Endothelial cell of umbilical vein (primary cell): ENCODE results near the gene KDM5B. TPM values are rescaled to one million over a fixed set of nuclear protein-coding genes. Genes with fewer than 3 reads are reported as not detected.
"Not testable (repeated sequence)": the region's sequence is repeated elsewhere in the genome, so short reads cannot be mapped to it uniquely, and the experiment has no call there.

Experiments used
- BruUV-seq: library from RNA; stranded (reverse); fragments of 400-500 nt; replicated peaks from 2 replicates; lab custom pipeline; 2021; lab: Mats Ljungman, UMichigan
- CTCF ChIA-PET: fragments of 300-600, 350-600 bp; sonication (Branson Sonifier 250); formaldehyde crosslinking; loops from one replicate; lab custom pipeline; 2021; ENCODE audit warnings: antibody characterized with exemption, inconsistent platforms; lab: Charles Lee
- POLR2A ChIA-PET: fragments of 300-600, 350-600 bp; sonication (Branson Sonifier 250); formaldehyde crosslinking; loops from one replicate; lab custom pipeline; 2021; ENCODE audit warnings: antibody characterized with exemption, inconsistent platforms; lab: Charles Lee
- DNase-seq: peaks from one replicate; pipeline ENCODE4 v3.0.0-alpha.2; 2011; ENCODE audit warnings: low read depth, low spot score
- FAIRE-seq: peaks from 2 replicates; lab custom pipeline; 2011; peaks lifted over from hg19 to GRCh38; lab: Jason Lieb, UNC
- H2AFZ ChIP-seq: 2 replicates; pipeline ENCODE4 v1.6.0; 2012; ENCODE audit warnings: low read depth, low read length, control low read depth, inconsistent platforms
- H3K27ac ChIP-seq: 2 replicates; pipeline ENCODE4 v1.5.1; 2011; ENCODE audit warnings: low read depth, mild to moderate bottlenecking, control low read depth, low read length, moderate library complexity; ENCODE audit not compliant: insufficient read depth
- H3K27me3 ChIP-seq, 2 experiments: 2 replicates each; pipeline versions ENCODE4 v1.6.0 to v1.6.1; 2011; ENCODE audit warnings: low read length in 2 of 2, mixed read lengths in 1 of 2; ENCODE audit not compliant: control insufficient read depth in 2 of 2, insufficient read depth in 2 of 2
- H3K36me3 ChIP-seq, 2 experiments: 2 replicates in 1 of 2; 3 replicates in 1 of 2; pipeline ENCODE4 v1.5.1; 2011; ENCODE audit warnings: low read length in 2 of 2, mild to moderate bottlenecking in 1 of 2, moderate library complexity in 1 of 2; ENCODE audit not compliant: control insufficient read depth in 2 of 2, insufficient read depth in 2 of 2; ENCODE audit errors: extremely low read depth in 1 of 2
- H3K4me1 ChIP-seq: 3 replicates; pipeline ENCODE4 v1.5.1; 2011; ENCODE audit warnings: mild to moderate bottlenecking, low read length; ENCODE audit not compliant: control insufficient read depth, insufficient read depth; ENCODE audit errors: extremely low read depth
- H3K4me2 ChIP-seq: 2 replicates; pipeline ENCODE4 v1.6.1; 2011; ENCODE audit warnings: low read length, control low read depth, mixed read lengths; ENCODE audit not compliant: insufficient read depth
- H3K4me3 ChIP-seq, 3 experiments: fragments of 200-600 bp in 1 of 3; sonication (generic), shearing (Covaris generic) in 1 of 3; replicated peaks in 1 of 3; 2 replicates each; pipeline ENCODE4 v1.5.1; 2011 to 2016; ENCODE audit warnings: control low read depth in 3 of 3, low read length in 3 of 3, mild to moderate bottlenecking in 2 of 3, inconsistent platforms in 1 of 3, low read depth in 1 of 3, moderate library complexity in 1 of 3; ENCODE audit not compliant: insufficient read depth in 1 of 3
- H3K79me2 ChIP-seq: 2 replicates; pipeline ENCODE4 v1.6.0; 2012; ENCODE audit warnings: low read length, inconsistent platforms; ENCODE audit not compliant: control insufficient read depth, insufficient read depth
- H3K9ac ChIP-seq: replicated peaks from 2 replicates; pipeline ENCODE3; 2011; ENCODE audit warnings: low read length, control low read depth; ENCODE audit not compliant: insufficient read depth; ENCODE audit errors: extremely low read depth
- H3K9me1 ChIP-seq: replicated peaks from 3 replicates; pipeline ENCODE4 v1.6.0; 2011; ENCODE audit warnings: mild to moderate bottlenecking, low read length; ENCODE audit not compliant: control insufficient read depth, insufficient read depth; ENCODE audit errors: extremely low read depth
- H3K9me3 ChIP-seq: replicated peaks from 2 replicates; pipeline ENCODE4 v1.5.1; 2012; ENCODE audit warnings: low read length, inconsistent platforms; ENCODE audit not compliant: control insufficient read depth, insufficient read depth
- H4K20me1 ChIP-seq: replicated peaks from 2 replicates; pipeline ENCODE3; 2011; ENCODE audit warnings: mild to moderate bottlenecking, low read length; ENCODE audit not compliant: control insufficient read depth, insufficient read depth; ENCODE audit errors: extremely low read depth
- FOS ChIP-seq: IDR thresholded peaks from 2 replicates; pipeline ENCODE4 v1.6.1; 2011; ENCODE audit warnings: mild to moderate bottlenecking, low read length, moderate library complexity, borderline replicate concordance; ENCODE audit not compliant: insufficient read depth
- GATA2 ChIP-seq: IDR thresholded peaks from 2 replicates; pipeline ENCODE4 v1.7.0; 2011; ENCODE audit warnings: low read depth, mild to moderate bottlenecking, moderate library complexity, mixed read lengths, low read length; ENCODE audit not compliant: insufficient read length, insufficient read depth
- MAX ChIP-seq: IDR thresholded peaks from 2 replicates; pipeline ENCODE4 v1.6.1; 2011; ENCODE audit not compliant: insufficient read depth, insufficient read length
- MYC ChIP-seq: IDR thresholded peaks from one replicate; pipeline ENCODE4 v1.6.1; 2011; ENCODE audit warnings: mild to moderate bottlenecking, low read depth, low read length
- POLR2AphosphoS5 ChIP-seq: IDR thresholded peaks from 2 replicates; pipeline ENCODE4 v1.6.1; 2012; ENCODE audit warnings: low read depth, mild to moderate bottlenecking, control low read depth, low read length, moderate library complexity; ENCODE audit not compliant: insufficient read depth
- dilution Hi-C: fragments of 300-500 bp; cut with MboI; formaldehyde crosslinking; loops from one replicate; pipeline ENCODE4 v1.15.0; 2019; ENCODE audit warnings: low sequenced_read_pairs; ENCODE audit not compliant: extremely low pct_ligation_motif_present
- intact Hi-C: fragments of 100-400 bp; cut with micrococcal nuclease; formaldehyde crosslinking; loops from one replicate; pipeline ENCODE4 v1.10.0; 2022
- polyA plus RNA-seq, 4 experiments: library from polyadenylated mRNA; depleted of rRNA in 3 of 4; stranded (reverse) in 3 of 4; unstranded in 1 of 4; fragments of >200 nt; gene quantifications; 2 replicates each; pipeline versions ENCODE4 v1.2.1 to v1.2.3, GENCODE V29; 2011 to 2012; ENCODE audit warnings: missing spikeins in 1 of 4
- total RNA-seq: library from RNA; stranded (reverse); gene quantifications from 2 replicates; pipeline ENCODE4 v1.2.3, GENCODE V29; 2021
- TF ChIP-seq, protein P1 (sequence below), 2 donors: IDR thresholded peaks; 1 replicate in 1 of 2; 2 replicates in 1 of 2; pipeline ENCODE4 v1.5.1; 2011; ENCODE audit warnings: low read length in 2 of 2, mild to moderate bottlenecking in 2 of 2, moderate library complexity in 2 of 2, control low read depth in 1 of 2, inconsistent platforms in 1 of 2, low read depth in 1 of 2; ENCODE audit not compliant: insufficient read depth in 1 of 2; ENCODE audit errors: extremely low read depth in 1 of 2

KDM5B gene
- total and polyA plus RNA-seq, 2 donors (not counting 3 experiments of a cell fraction or from before 2014, with no cell fraction given): 25.2 to 65.5 TPM

DNA sequence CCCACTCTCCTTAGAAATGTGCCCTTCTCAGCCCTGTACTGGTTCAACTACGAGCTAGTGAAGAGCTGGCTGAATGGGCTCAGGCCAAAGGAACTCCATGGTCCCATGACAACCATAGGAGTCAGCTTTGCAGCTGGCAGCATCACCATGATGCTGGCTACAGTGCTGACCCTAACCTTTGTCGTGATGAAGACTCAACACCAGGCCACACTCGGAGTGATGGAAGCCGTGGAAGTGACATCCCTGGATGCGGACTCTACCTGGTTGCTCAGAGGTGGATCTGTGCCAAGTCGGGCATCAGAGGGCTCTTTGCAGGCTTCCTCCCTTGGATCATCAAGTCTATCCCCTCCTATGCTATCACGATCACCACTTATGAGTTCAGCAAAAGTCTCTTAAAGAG lies 11.6 kb downstream of the KDM5B start:
- DNase-seq (no peak), FAIRE-seq (no peak)
- no TSS peak for BruUV-seq
- H3K36me3 ChIP-seq: peaks cover 0 to 2% of the 10 kb centered on the region in 2 experiments
- peaks cover 12% of the 10 kb centered on the region for H4K20me1 ChIP-seq
- H3K4me3 ChIP-seq: no peak overlapping the region
- H3K4me1 ChIP-seq: peaks cover 2% of the 10 kb centered on the region
- no peak overlapping the region for H3K9ac ChIP-seq
- H3K4me2 ChIP-seq: no peak overlapping the region
- H3K27ac ChIP-seq: no peak overlapping the region
- dilution Hi-C loops: no loop called here
- peaks cover 54% of the 10 kb centered on the region for H3K79me2 ChIP-seq
- TF ChIP-seq FOS (no peak), MYC (no peak), GATA2 (no peak), MAX (no peak), POLR2AphosphoS5 (no peak)
- TF ChIP-seq, protein P1, sequence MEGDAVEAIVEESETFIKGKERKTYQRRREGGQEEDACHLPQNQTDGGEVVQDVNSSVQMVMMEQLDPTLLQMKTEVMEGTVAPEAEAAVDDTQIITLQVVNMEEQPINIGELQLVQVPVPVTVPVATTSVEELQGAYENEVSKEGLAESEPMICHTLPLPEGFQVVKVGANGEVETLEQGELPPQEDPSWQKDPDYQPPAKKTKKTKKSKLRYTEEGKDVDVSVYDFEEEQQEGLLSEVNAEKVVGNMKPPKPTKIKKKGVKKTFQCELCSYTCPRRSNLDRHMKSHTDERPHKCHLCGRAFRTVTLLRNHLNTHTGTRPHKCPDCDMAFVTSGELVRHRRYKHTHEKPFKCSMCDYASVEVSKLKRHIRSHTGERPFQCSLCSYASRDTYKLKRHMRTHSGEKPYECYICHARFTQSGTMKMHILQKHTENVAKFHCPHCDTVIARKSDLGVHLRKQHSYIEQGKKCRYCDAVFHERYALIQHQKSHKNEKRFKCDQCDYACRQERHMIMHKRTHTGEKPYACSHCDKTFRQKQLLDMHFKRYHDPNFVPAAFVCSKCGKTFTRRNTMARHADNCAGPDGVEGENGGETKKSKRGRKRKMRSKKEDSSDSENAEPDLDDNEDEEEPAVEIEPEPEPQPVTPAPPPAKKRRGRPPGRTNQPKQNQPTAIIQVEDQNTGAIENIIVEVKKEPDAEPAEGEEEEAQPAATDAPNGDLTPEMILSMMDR (IDR thresholded peaks at IDR 0.05; ENCODE audit: extremely low read depth in 1 of 2, insufficient read depth in 1 of 2, low read depth in 1 of 2, low read length in 2 of 2): no peak
- POLR2A ChIA-PET: no interaction called here
- H3K27me3 ChIP-seq: no peaks in the 10 kb centered on the region
- H2AFZ ChIP-seq: no peak overlapping the region
- H3K9me1 ChIP-seq: peaks cover 2% of the 10 kb centered on the region
- no peaks in the 10 kb centered on the region for H3K9me3 ChIP-seq
- intact Hi-C loops: no loop called here
- CTCF ChIA-PET: no interaction called here

DNA sequence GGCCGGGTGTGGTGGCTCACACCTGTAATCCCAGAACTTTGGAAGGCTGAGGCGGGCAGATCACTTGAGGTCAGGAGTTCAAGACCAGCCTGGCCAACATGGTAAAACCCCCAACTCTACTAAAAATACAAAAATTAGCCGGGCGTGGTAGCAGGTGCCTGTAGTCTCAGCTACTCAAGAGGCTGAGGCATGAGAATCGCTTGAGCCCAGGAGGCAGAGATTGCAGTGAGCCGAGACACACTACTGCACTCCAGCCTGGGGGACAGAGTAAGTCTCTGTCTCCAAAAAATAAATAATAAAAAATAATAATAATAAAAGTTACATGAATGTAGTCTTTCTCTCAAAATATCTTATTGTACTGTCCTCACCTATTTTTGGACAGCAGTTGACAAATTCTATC lies 13.3 kb downstream of the KDM5B start:
- H3K27ac ChIP-seq, H2AFZ ChIP-seq, intact Hi-C loops, H3K9me1 ChIP-seq, dilution Hi-C loops, H3K27me3 ChIP-seq, H3K4me3 ChIP-seq, H3K9ac ChIP-seq, H3K4me1 ChIP-seq, POLR2A ChIA-PET, DNase-seq, FAIRE-seq, H3K4me2 ChIP-seq, H3K36me3 ChIP-seq, H3K9me3 ChIP-seq, BruUV-seq, CTCF ChIA-PET: not testable (repeated sequence)
- Histone ChIP-seq H4K20me1 (peaks cover 14% of the 10 kb centered on the region), H3K79me2 (peaks cover 46% of the 10 kb centered on the region)
